ENCODE data around the gene RNF180.
"Not testable (repeated sequence)": the region's sequence is repeated elsewhere in the genome, so short reads cannot be mapped to it uniquely, and the experiment has no call there.

The RNF180 gene

DNA sequence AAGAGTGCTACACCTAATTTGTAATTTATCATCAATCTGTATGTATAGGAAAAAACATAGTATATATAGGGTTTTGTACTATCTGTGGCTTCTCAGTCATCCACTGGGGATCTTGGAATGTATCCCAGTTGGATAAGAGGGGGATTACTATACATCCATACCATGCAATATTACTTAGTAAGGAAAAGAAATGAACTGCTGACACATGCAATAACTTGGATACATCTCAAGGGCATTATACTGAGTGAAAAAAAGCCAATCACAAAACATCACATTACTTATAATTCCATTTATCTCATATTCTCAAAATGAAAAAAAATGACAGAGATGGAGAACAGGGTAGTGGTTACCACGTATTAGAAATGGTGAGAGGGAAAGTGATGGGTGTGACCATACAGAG lies 231.9 kb downstream of the RNF180 start:
- DNase-seq (ENCODE audit: low read depth in 2 of 2), result no peak

DNA sequence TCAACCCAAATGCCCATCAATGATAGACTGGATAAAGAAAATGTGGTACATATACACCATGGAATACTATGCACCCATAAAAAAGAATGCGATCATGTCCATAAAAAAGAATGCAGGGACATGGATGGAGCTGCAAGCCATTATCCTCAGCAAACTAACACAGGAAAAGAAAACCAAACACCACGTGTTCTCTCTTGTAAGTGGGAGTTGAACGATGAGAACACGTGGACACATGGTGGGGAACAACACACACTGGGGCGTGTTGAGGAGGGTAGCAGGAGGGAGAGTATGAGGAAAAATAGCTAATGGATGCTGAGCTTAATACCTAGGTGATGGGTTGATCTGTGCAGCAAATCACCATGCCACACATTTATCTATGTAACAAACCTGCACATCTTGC lies 233.1 kb downstream of the RNF180 start:
- DNase-seq (ENCODE audit: low read depth in 2 of 2), result not testable (repeated sequence)

GRCh38 chr5:64407103-64407825 lies 241.6 kb downstream of the RNF180 start:
- not testable (repeated sequence) for DNase-seq (ENCODE audit: low read depth in 2 of 2)

GRCh38 chr5:64417390-64417789 lies 251.7 kb downstream of the RNF180 start:
- no peak for DNase-seq (ENCODE audit: low read depth in 2 of 2)

DNA sequence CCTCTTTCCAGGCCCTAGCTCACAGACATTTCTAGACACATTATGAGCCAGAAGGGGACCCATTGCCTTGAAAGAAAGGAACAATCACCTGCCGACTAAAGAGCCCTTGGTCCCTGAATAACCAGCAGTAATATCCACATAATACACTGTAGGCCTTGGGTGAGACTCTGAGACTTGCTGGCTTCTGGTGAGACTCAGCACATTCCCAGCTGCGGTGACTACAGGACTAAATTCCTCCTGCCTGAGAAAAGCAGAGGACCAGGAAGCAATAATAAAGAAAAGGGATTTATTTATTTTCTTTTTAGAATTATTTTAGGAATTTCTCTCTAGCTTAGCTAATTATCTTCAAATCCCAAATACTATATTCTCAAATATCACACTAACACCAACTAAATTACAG lies 252.4 kb downstream of the RNF180 start:
- no peak for DNase-seq (ENCODE audit: low read depth in 2 of 2)

Data from stimulated activated CD8-positive, alpha-beta memory T cell treated with anti-CD3 and anti-CD28 coated beads, Interleukin-15, amount 100 ng/mL, for 4 hours (primary cell).